Activated naive CD4-positive, alpha-beta T cell treated with anti-CD3 and anti-CD28 coated beads, Interleukin-2, amount 50 U/mL, for 24 hours (primary cell): ENCODE data around the gene SCFD2.

Experiments used
- H3K27ac Mint-ChIP-seq: one replicate; pipeline ENCODE4 v1.8.0; 2021; ENCODE audit warnings: mild to moderate bottlenecking, mixed read lengths
- H3K27me3 Mint-ChIP-seq: one replicate; pipeline ENCODE4 v1.8.0; 2021; ENCODE audit warnings: mixed read lengths
- H3K36me3 Mint-ChIP-seq: one replicate; pipeline ENCODE4 v1.8.0; 2021; ENCODE audit warnings: mixed read lengths
- H3K4me1 Mint-ChIP-seq: one replicate; pipeline ENCODE4 v1.8.0; 2021; ENCODE audit warnings: mixed read lengths
- H3K4me3 Mint-ChIP-seq: one replicate; pipeline ENCODE4 v1.8.0; 2021; ENCODE audit warnings: mild to moderate bottlenecking, mixed read lengths
- H3K9me3 Mint-ChIP-seq: one replicate; pipeline ENCODE4 v1.8.0; 2021; ENCODE audit warnings: mixed read lengths

SCFD2 gene

GRCh38 chr4:52945326-52945898 lies 420.4 kb downstream of the SCFD2 start:
- Mint-ChIP-seq H3K9me3 (no peaks in the 10 kb centered on the region), H3K4me3 (no peak overlapping the region), H3K27ac (no peak overlapping the region), H3K4me1 (no peaks in the 10 kb centered on the region), H3K36me3 (peaks cover 9% of the 10 kb centered on the region), H3K27me3 (no peaks in the 10 kb centered on the region)

- Mint-ChIP-seq H3K4me3 (no peak overlapping the region), H3K4me1 (no peaks in the 10 kb centered on the region), H3K36me3 (peaks cover 8% of the 10 kb centered on the region), H3K27me3 (no peaks in the 10 kb centered on the region), H3K27ac (no peak overlapping the region), H3K9me3 (no peaks in the 10 kb centered on the region)
Measured at GRCh38 chr4:52943677-52944076, 422.2 kb downstream of the SCFD2 start.

- no peaks in the 10 kb centered on the region for H3K27me3 Mint-ChIP-seq
- no peaks in the 10 kb centered on the region for H3K4me1 Mint-ChIP-seq
- no peaks in the 10 kb centered on the region for H3K9me3 Mint-ChIP-seq
- no peak overlapping the region for H3K27ac Mint-ChIP-seq
- peaks cover 11% of the 10 kb centered on the region for H3K36me3 Mint-ChIP-seq
- H3K4me3 Mint-ChIP-seq, result no peak overlapping the region
Measured at GRCh38 chr4:52942936-52943335, 422.9 kb downstream of the SCFD2 start.

- Mint-ChIP-seq H3K4me3 (no peak overlapping the region), H3K9me3 (peaks cover 4% of the 10 kb centered on the region), H3K36me3 (peaks cover 20% of the 10 kb centered on the region), H3K27ac (no peak overlapping the region), H3K4me1 (no peaks in the 10 kb centered on the region), H3K27me3 (no peaks in the 10 kb centered on the region)
Measured at GRCh38 chr4:52941450-52941849, 424.4 kb downstream of the SCFD2 start.

- H3K27ac Mint-ChIP-seq, result no peak overlapping the region
- no peaks in the 10 kb centered on the region for H3K27me3 Mint-ChIP-seq
- H3K9me3 Mint-ChIP-seq, result peaks cover 4% of the 10 kb centered on the region
- H3K36me3 Mint-ChIP-seq, result peaks cover 18% of the 10 kb centered on the region
- no peak overlapping the region for H3K4me3 Mint-ChIP-seq
- H3K4me1 Mint-ChIP-seq, result no peaks in the 10 kb centered on the region
Measured at GRCh38 chr4:52939739-52940138, 426.1 kb downstream of the SCFD2 start.

- no peaks in the 10 kb centered on the region for H3K4me1 Mint-ChIP-seq
- peaks cover 18% of the 10 kb centered on the region for H3K36me3 Mint-ChIP-seq
- H3K27me3 Mint-ChIP-seq, result no peaks in the 10 kb centered on the region
- H3K27ac Mint-ChIP-seq, result no peak overlapping the region
- no peak overlapping the region for H3K4me3 Mint-ChIP-seq
- H3K9me3 Mint-ChIP-seq, result peaks cover 4% of the 10 kb centered on the region
Measured at GRCh38 chr4:52939325-52939724, 426.5 kb downstream of the SCFD2 start.

- Mint-ChIP-seq H3K4me1 (peaks cover 9% of the 10 kb centered on the region), H3K9me3 (peaks cover 4% of the 10 kb centered on the region), H3K27ac (no peak overlapping the region), H3K36me3 (peaks cover 19% of the 10 kb centered on the region), H3K4me3 (no peak overlapping the region), H3K27me3 (no peaks in the 10 kb centered on the region)
Measured at GRCh38 chr4:52937829-52938228, 428.0 kb downstream of the SCFD2 start.

GRCh38 chr4:52936729-52937128 lies 429.1 kb downstream of the SCFD2 start:
- Mint-ChIP-seq H3K27me3 (no peaks in the 10 kb centered on the region), H3K27ac (no peak overlapping the region), H3K4me1 (peaks cover 15% of the 10 kb centered on the region), H3K9me3 (peaks cover 4% of the 10 kb centered on the region), H3K4me3 (no peak overlapping the region), H3K36me3 (peaks cover 22% of the 10 kb centered on the region)

GRCh38 chr4:52935317-52935716 lies 430.5 kb downstream of the SCFD2 start:
- Mint-ChIP-seq H3K27me3 (no peaks in the 10 kb centered on the region), H3K4me3 (no peak overlapping the region), H3K36me3 (peaks cover 27% of the 10 kb centered on the region)

GRCh38 chr4:52933738-52934137 lies 432.1 kb downstream of the SCFD2 start:
- H3K36me3 Mint-ChIP-seq, result peaks cover 25% of the 10 kb centered on the region
- H3K4me1 Mint-ChIP-seq, result peaks cover 15% of the 10 kb centered on the region
- no peaks in the 10 kb centered on the region for H3K27me3 Mint-ChIP-seq
- peaks cover 4% of the 10 kb centered on the region for H3K9me3 Mint-ChIP-seq
- H3K27ac Mint-ChIP-seq, result no peak overlapping the region
- H3K4me3 Mint-ChIP-seq, result no peak overlapping the region

More at GRCh38 chr4:52935317-52935716, 430.5 kb downstream of the SCFD2 start:
- Mint-ChIP-seq H3K9me3 (peaks cover 4% of the 10 kb centered on the region), H3K27ac (no peak overlapping the region), H3K4me1 (peaks cover 15% of the 10 kb centered on the region)

- peaks cover 4% of the 10 kb centered on the region for H3K9me3 Mint-ChIP-seq
Measured at GRCh38 chr4:52932591-52933470, 433.0 kb downstream of the SCFD2 start.

GRCh38 chr4:52931243-52931642 lies 434.6 kb downstream of the SCFD2 start:
- Mint-ChIP-seq H3K36me3 (peaks cover 13% of the 10 kb centered on the region), H3K9me3 (no peaks in the 10 kb centered on the region), H3K27ac (no peak overlapping the region), H3K4me1 (peaks cover 15% of the 10 kb centered on the region), H3K4me3 (no peak overlapping the region), H3K27me3 (no peaks in the 10 kb centered on the region)

More at GRCh38 chr4:52932591-52933470, 433.0 kb downstream of the SCFD2 start:
- no peaks in the 10 kb centered on the region for H3K27me3 Mint-ChIP-seq
- no peak overlapping the region for H3K4me3 Mint-ChIP-seq
- H3K4me1 Mint-ChIP-seq, result peaks cover 15% of the 10 kb centered on the region
- H3K36me3 Mint-ChIP-seq, result peaks cover 21% of the 10 kb centered on the region
- H3K27ac Mint-ChIP-seq, result no peak overlapping the region

GRCh38 chr4:52926196-52926974 lies 439.5 kb downstream of the SCFD2 start:
- Mint-ChIP-seq H3K4me1 (no peaks in the 10 kb centered on the region), H3K27ac (no peak overlapping the region), H3K4me3 (no peak overlapping the region), H3K9me3 (no peaks in the 10 kb centered on the region), H3K36me3 (peaks cover 6% of the 10 kb centered on the region), H3K27me3 (no peaks in the 10 kb centered on the region)

GRCh38 chr4:52925531-52925968 lies 440.3 kb downstream of the SCFD2 start:
- peaks cover 4% of the 10 kb centered on the region for H3K36me3 Mint-ChIP-seq
- H3K27ac Mint-ChIP-seq, result no peak overlapping the region
- H3K4me3 Mint-ChIP-seq, result no peak overlapping the region
- H3K9me3 Mint-ChIP-seq, result no peaks in the 10 kb centered on the region
- no peaks in the 10 kb centered on the region for H3K27me3 Mint-ChIP-seq
- H3K4me1 Mint-ChIP-seq, result no peaks in the 10 kb centered on the region

GRCh38 chr4:52919461-52919860 lies 446.4 kb downstream of the SCFD2 start:
- no peaks in the 10 kb centered on the region for H3K9me3 Mint-ChIP-seq
- no peak overlapping the region for H3K27ac Mint-ChIP-seq

GRCh38 chr4:52917817-52918216 lies 448.0 kb downstream of the SCFD2 start:
- Mint-ChIP-seq H3K4me3 (no peak overlapping the region), H3K4me1 (no peaks in the 10 kb centered on the region), H3K27ac (no peak overlapping the region), H3K36me3 (peaks cover 5% of the 10 kb centered on the region), H3K9me3 (no peaks in the 10 kb centered on the region), H3K27me3 (no peaks in the 10 kb centered on the region)

More at GRCh38 chr4:52919461-52919860, 446.4 kb downstream of the SCFD2 start:
- Mint-ChIP-seq H3K4me1 (no peaks in the 10 kb centered on the region), H3K4me3 (no peak overlapping the region), H3K36me3 (peaks cover 5% of the 10 kb centered on the region), H3K27me3 (no peaks in the 10 kb centered on the region)
